H1 (cell line): Measurements from ENCODE around the gene TFAP2E. TPM values are rescaled to one million over a fixed set of nuclear protein-coding genes. Genes with fewer than 3 reads are reported as not detected.
A peak's percentile ranks its signal among the peaks of the same experiment; 100 is the strongest.

Experiments
- CTCF ChIA-PET: fragments of 300-600 bp; sonication (Branson Sonifier 250); formaldehyde crosslinking; loops from one replicate; lab custom pipeline; 2021; ENCODE audit not compliant: partially characterized antibody; lab: Charles Lee
- POLR2A ChIA-PET: fragments of 300-600 bp; sonication (Branson Sonifier 250); formaldehyde crosslinking; loops from one replicate; lab custom pipeline; 2021; ENCODE audit warnings: inconsistent platforms; ENCODE audit not compliant: partially characterized antibody; lab: Charles Lee
- DNase-seq, 2 experiments: peaks; one replicate each; pipeline versions ENCODE4 v3.0.0 to v3.0.0-alpha.2; 2010 to 2022; ENCODE audit warnings: low spot score in 2 of 2, low read depth in 1 of 2, mixed read lengths in 1 of 2
- FAIRE-seq: peaks from 2 replicates; lab custom pipeline; 2011; peaks lifted over from hg19 to GRCh38; lab: Jason Lieb, UNC
- H2AFZ ChIP-seq: 2 replicates; pipeline ENCODE4 v1.8.1; 2012; ENCODE audit warnings: low read length, inconsistent platforms
- H2AK5ac ChIP-seq: 2 replicates; pipeline ENCODE4 v1.6.1; 2013; ENCODE audit warnings: low read depth, low read length
- H2BK120ac ChIP-seq: replicated peaks from 2 replicates; pipeline ENCODE3; 2013; ENCODE audit warnings: low read depth, low read length, inconsistent platforms
- H2BK12ac ChIP-seq: 2 replicates; pipeline ENCODE4 v1.6.1; 2013; ENCODE audit warnings: low read depth, low read length
- H2BK15ac ChIP-seq: 2 replicates; pipeline ENCODE4 v1.6.1; 2013; ENCODE audit warnings: low read length
- H2BK20ac ChIP-seq: 2 replicates; pipeline ENCODE4 v1.6.1; 2013; ENCODE audit warnings: low read length
- H2BK5ac ChIP-seq: 2 replicates; pipeline ENCODE4 v1.6.1; 2013; ENCODE audit warnings: low read depth, low read length
- H3K14ac ChIP-seq: 2 replicates; pipeline ENCODE4 v1.6.1; 2013; ENCODE audit warnings: inconsistent platforms; ENCODE audit not compliant: insufficient read length
- H3K18ac ChIP-seq: 2 replicates; pipeline ENCODE4 v1.6.1; 2013; ENCODE audit warnings: low read length; ENCODE audit errors: extremely low read depth
- H3K23ac ChIP-seq: 2 replicates; pipeline ENCODE4 v1.6.1; 2013; ENCODE audit warnings: inconsistent platforms; ENCODE audit not compliant: insufficient read length
- H3K23me2 ChIP-seq: 2 replicates; pipeline ENCODE4 v1.6.1; 2013; ENCODE audit warnings: low read depth, low read length
- H3K27ac ChIP-seq: 2 replicates; pipeline ENCODE4 v1.6.1; 2011; ENCODE audit warnings: low read depth, low read length, inconsistent platforms
- H3K27me3 ChIP-seq, 4 experiments: replicated peaks in 1 of 4; 1 replicate in 1 of 4; 2 replicates in 3 of 4; pipeline versions ENCODE4 v1.6.1 to v1.8.1; 2011 to 2013; ENCODE audit warnings: low read length in 3 of 4, mild to moderate bottlenecking in 3 of 4, inconsistent platforms in 2 of 4, mixed read lengths in 2 of 4, moderate library complexity in 1 of 4; ENCODE audit not compliant: control insufficient read depth in 3 of 4, insufficient read depth in 3 of 4; ENCODE audit errors: extremely low read depth in 1 of 4
- H3K36me3 ChIP-seq, 4 experiments: 2 replicates each; pipeline versions ENCODE4 v1.6.1 to v1.8.1; 2011 to 2013; ENCODE audit warnings: mild to moderate bottlenecking in 4 of 4, low read length in 3 of 4, moderate library complexity in 2 of 4, control low read depth in 1 of 4, inconsistent platforms in 1 of 4; ENCODE audit not compliant: insufficient read depth in 4 of 4, control insufficient read depth in 2 of 4
- H3K4ac ChIP-seq: replicated peaks from 2 replicates; pipeline ENCODE3; 2013; ENCODE audit warnings: low read length, low read depth, mixed read lengths, inconsistent platforms; ENCODE audit not compliant: insufficient read length
- H3K4me1 ChIP-seq, 4 experiments: replicated peaks in 1 of 4; 1 replicate in 1 of 4; 2 replicates in 3 of 4; pipeline versions ENCODE4 v1.6.1 to v1.8.1; 2011 to 2013; ENCODE audit warnings: low read length in 3 of 4, inconsistent platforms in 2 of 4, mixed read lengths in 1 of 4; ENCODE audit not compliant: insufficient read depth in 4 of 4, control insufficient read depth in 3 of 4
- H3K4me2 ChIP-seq, 2 experiments: 2 replicates each; pipeline versions ENCODE4 v1.6.1 to v1.8.1; 2011 to 2013; ENCODE audit warnings: low read depth in 2 of 2, low read length in 2 of 2, control low read depth in 1 of 2, inconsistent platforms in 1 of 2, mild to moderate bottlenecking in 1 of 2; ENCODE audit not compliant: insufficient read depth in 1 of 2
- H3K4me3 ChIP-seq, 4 experiments: fragments of 200-600, 300-600 bp in 1 of 4; sonication (generic), shearing (Covaris generic), sonication (Bioruptor Twin) in 1 of 4; 2 replicates each; pipeline versions ENCODE4 v1.5.1 to v1.8.1; 2011 to 2016; ENCODE audit warnings: low read length in 4 of 4, low read depth in 3 of 4, control low read depth in 2 of 4, inconsistent platforms in 2 of 4, mild to moderate bottlenecking in 2 of 4, mixed read lengths in 1 of 4, moderate library complexity in 1 of 4; ENCODE audit not compliant: insufficient read depth in 2 of 4; ENCODE audit errors: extremely low read depth in 1 of 4
- H3K56ac ChIP-seq: replicated peaks from 2 replicates; pipeline ENCODE3; 2013; ENCODE audit warnings: low read depth, mild to moderate bottlenecking, mixed read lengths, low read length, inconsistent platforms; ENCODE audit not compliant: insufficient read length
- H3K79me1 ChIP-seq: 2 replicates; pipeline ENCODE4 v1.6.1; 2013; ENCODE audit warnings: low read depth, low read length, control low read depth
- H3K79me2 ChIP-seq, 2 experiments: 2 replicates each; pipeline versions ENCODE4 v1.6.1 to v1.8.1; 2012 to 2013; ENCODE audit warnings: low read length in 2 of 2, mild to moderate bottlenecking in 2 of 2, inconsistent platforms in 1 of 2; ENCODE audit not compliant: insufficient read depth in 2 of 2, control insufficient read depth in 1 of 2
- H3K9ac ChIP-seq, 4 experiments: replicated peaks in 1 of 4; 1 replicate in 1 of 4; 2 replicates in 3 of 4; pipeline versions ENCODE4 v1.6.1 to v1.8.1; 2011 to 2013; ENCODE audit warnings: low read depth in 3 of 4, low read length in 3 of 4, control low read depth in 2 of 4, mild to moderate bottlenecking in 2 of 4, moderate library complexity in 2 of 4, inconsistent platforms in 1 of 4; ENCODE audit errors: extremely low read depth in 1 of 4
- H3K9me3 ChIP-seq, 2 experiments: 2 replicates each; pipeline versions ENCODE4 v1.6.1 to v1.8.1; 2012 to 2013; ENCODE audit warnings: mild to moderate bottlenecking in 2 of 2, moderate library complexity in 2 of 2, control low read depth in 1 of 2, inconsistent platforms in 1 of 2, low read depth in 1 of 2, low read length in 1 of 2, mixed read lengths in 1 of 2; ENCODE audit not compliant: insufficient read depth in 2 of 2
- H4K20me1 ChIP-seq, 2 experiments: replicated peaks in 1 of 2; 2 replicates each; pipeline versions ENCODE3 to v1.8.1; 2011 to 2013; ENCODE audit warnings: inconsistent platforms in 2 of 2, low read length in 2 of 2, mild to moderate bottlenecking in 1 of 2; ENCODE audit not compliant: insufficient read depth in 2 of 2, control insufficient read depth in 1 of 2
- H4K5ac ChIP-seq: 2 replicates; pipeline ENCODE4 v1.6.1; 2013; ENCODE audit warnings: low read length, low read depth, mixed read lengths, inconsistent platforms; ENCODE audit not compliant: insufficient read length
- H4K8ac ChIP-seq: 2 replicates; pipeline ENCODE4 v1.8.0; 2013; ENCODE audit warnings: mild to moderate bottlenecking, moderate library complexity, low read length, inconsistent platforms; ENCODE audit not compliant: insufficient read depth; ENCODE audit errors: extremely low read depth
- H4K91ac ChIP-seq: replicated peaks from 2 replicates; pipeline ENCODE3; 2013; ENCODE audit warnings: low read length, mixed read lengths, inconsistent platforms; ENCODE audit not compliant: insufficient read length
- KDM5A ChIP-seq: fragments of 200-600 bp; IDR thresholded peaks from 2 replicates; pipeline ENCODE4 v1.7.1; 2012; ENCODE audit warnings: mild to moderate bottlenecking, low read length, inconsistent platforms, mixed read lengths
- RNF2 ChIP-seq: fragments of 200-900, 300-1000 bp; sonication (generic); IDR thresholded peaks from 2 replicates; pipeline ENCODE4 v1.7.1; 2016; ENCODE audit warnings: borderline replicate concordance, low read depth, mild to moderate bottlenecking, antibody characterized with exemption, low read length; ENCODE audit not compliant: poor library complexity, severe bottlenecking; ENCODE audit errors: missing control alignments
- WGBS, 2 experiments: shearing (Covaris generic) in 1 of 2; methylation state at CpG; one replicate each; pipeline versions ENCODE4 v1.1.6 to v1.1.7; 2013 to 2015; ENCODE audit warnings: low lambda C conversion rate in 2 of 2, mixed read lengths in 2 of 2, inconsistent platforms in 1 of 2, low coverage in 1 of 2, missing lambda C conversion rate in 1 of 2; ENCODE audit not compliant: insufficient replicate concordance in 2 of 2, insufficient coverage in 1 of 2, insufficient read length in 1 of 2; ENCODE audit errors: extremely low coverage in 1 of 2, missing lambda C conversion rate in 1 of 2; 5-methylcytosine and 5-hydroxymethylcytosine counted together
- polyA plus RNA-seq, 7 experiments: library from polyadenylated mRNA; depleted of rRNA in 3 of 7; stranded (reverse) in 5 of 7; unstranded in 2 of 7; fragments of >200 nt in 5 of 7; fragments of 200-250 nt in 2 of 7; gene quantifications; 1 replicate in 5 of 7; 2 replicates in 1 of 7; 4 replicates in 1 of 7; pipeline versions ENCODE4 v1.2.1 to v1.2.3, GENCODE V29; 2011 to 2013; ENCODE audit warnings: missing spikeins in 2 of 7, mixed read lengths in 2 of 7
- total RNA-seq: library from RNA; stranded (reverse); fragmentation: NEBNext Ultra II Directional; extraction: Animal tissue kit (Norgen Biotek cat#: 25700); gene quantifications from 2 replicates; pipeline ENCODE4 v1.2.1, GENCODE V29; 2021

Gene TFAP2E
- total and polyA plus RNA-seq, 2 of the 8 experiments (the other 6 are each of a cell fraction or from before 2014, with no cell fraction given), result 0.24 to 0.50 TPM

GRCh38 chr1:35576061-35576765, 3.1 kb downstream of the TFAP2E start:
- H3K36me3 ChIP-seq, result peaks cover 0 to 11% (median 0%) of the 10 kb centered on the region in 4 experiments; a peak in 1 of 8 replicates
- no peak overlapping the region for H2AFZ ChIP-seq
- peaks cover 7 to 20% (median 15%) of the 10 kb centered on the region in 4 experiments for H3K4me1 ChIP-seq
- no peak overlapping the region for H3K23ac ChIP-seq
- ChIA-PET CTCF (interaction anchor here (0.6 to 8.5 kb wide), 4 partner anchors 9 to 139 kb away, joined by 3 to 81 read pairs (median 33); partner anchors contain the start of gene C1orf216), POLR2A (interaction anchor here (0.6 to 1.7 kb wide), 8 partner anchors 8 to 193 kb away, joined by 3 to 5 read pairs (median 3); partner anchors contain the start of genes C1orf216 and CLSPN)
- no peak overlapping the region for H3K56ac ChIP-seq
- no peak overlapping the region for H4K5ac ChIP-seq
- H3K14ac ChIP-seq, result no peak overlapping the region
- peak overlapping the region; percentile 34 to 88 for H3K4me2 ChIP-seq
- no peak overlapping the region for H2BK15ac ChIP-seq
- peak overlapping the region; percentile 44; the same call in 1 of the 2 replicates for H2BK5ac ChIP-seq
- TF ChIP-seq RNF2 (peak; percentile 9), KDM5A (no peak)
- H3K9me3 ChIP-seq, result no peaks in the 10 kb centered on the region
- H3K23me2 ChIP-seq, result peaks cover 25% of the 10 kb centered on the region
- no peak overlapping the region for H3K27ac ChIP-seq
- no peak overlapping the region for H2BK120ac ChIP-seq
- FAIRE-seq (no peak), DNase-seq (no peak)
- peak overlapping the region; percentile 53; the same call in 1 of the 2 replicates for H4K8ac ChIP-seq
- peaks cover 0 to 20% of the 10 kb centered on the region in 2 experiments for H4K20me1 ChIP-seq
- no peak overlapping the region for H3K9ac ChIP-seq
- no peak overlapping the region for H2BK20ac ChIP-seq
- no peak overlapping the region for H3K4ac ChIP-seq
- H2AK5ac ChIP-seq, result 0 out of 2 replicates have a peak overlapping the region, but pooled peaks have one; percentile 53
- H2BK12ac ChIP-seq, result peak overlapping the region; percentile 90; the same call in 1 of the 2 replicates
- H3K79me1 ChIP-seq, result no peaks in the 10 kb centered on the region
- H3K4me3 ChIP-seq, result peak overlapping the region in 3 of 4 experiments; percentile 14 to 58 (median 30); a peak in 5 of 8 replicates
- H4K91ac ChIP-seq, result no peak overlapping the region
- WGBS, 2 experiments, result 38% methylated on average over 10 of the region's 10 CpGs; no CpG with 5 or more reads in 1 of the 2 experiments
- peaks cover 68 to 80% (median 78%) of the 10 kb centered on the region in 4 experiments for H3K27me3 ChIP-seq
- H3K18ac ChIP-seq, result no peak overlapping the region
- H3K79me2 ChIP-seq, result no peaks in the 10 kb centered on the region
